Suprapubic skin (tissue), 4 donors: Measurements from ENCODE around the gene GOLT1B. TPM values are rescaled to one million over a fixed set of nuclear protein-coding genes. Genes with fewer than 3 reads are reported as not detected.

Source experiments
- DNase-seq, 2 donors: peaks; one replicate each; pipeline ENCODE4 v3.0.0-alpha.2; 2019; ENCODE audit warnings: low spot score in 2 of 2
- H3K27ac ChIP-seq: fragments of 200-600 bp; sonication (generic); one replicate; pipeline ENCODE4 v1.5.1; 2019
- H3K27me3 ChIP-seq: fragments of 200-600 bp; sonication (generic); one replicate; pipeline ENCODE4 v1.5.1; 2019
- H3K36me3 ChIP-seq: fragments of 200-600 bp; sonication (generic); one replicate; pipeline ENCODE4 v1.5.1; 2019
- H3K4me1 ChIP-seq: fragments of 200-600 bp; sonication (generic); one replicate; pipeline ENCODE4 v1.5.1; 2019
- H3K4me3 ChIP-seq: fragments of 200-600 bp; sonication (generic); one replicate; pipeline ENCODE4 v1.5.1; 2019; ENCODE audit warnings: mild to moderate bottlenecking
- H3K9me3 ChIP-seq: fragments of 200-600 bp; sonication (generic); one replicate; pipeline ENCODE4 v1.5.1; 2019
- CTCF ChIP-seq, 2 donors: fragments of 200-600 bp in 1 of 2; fragments of 450-650 bp in 1 of 2; sonication (generic) in 1 of 2; IDR thresholded peaks; one replicate each; pipeline ENCODE4 v1.5.1; 2016 to 2019; ENCODE audit warnings: antibody characterized with exemption in 2 of 2, mild to moderate bottlenecking in 1 of 2, moderate library complexity in 1 of 2
- EP300 ChIP-seq: sonication (generic); formaldehyde crosslinking; IDR thresholded peaks from one replicate; pipeline ENCODE4 v1.6.1; 2017; ENCODE audit warnings: antibody characterized with exemption
- POLR2A ChIP-seq, 2 donors: fragments of 450-650 bp; IDR thresholded peaks; one replicate each; pipeline ENCODE4 v1.6.1; 2017; ENCODE audit warnings: antibody characterized with exemption in 2 of 2, mild to moderate bottlenecking in 2 of 2, moderate library complexity in 2 of 2
- POLR2AphosphoS5 ChIP-seq, 3 donors: sonication (generic); formaldehyde crosslinking; IDR thresholded peaks; one replicate each; pipeline ENCODE4 v1.6.1; 2017; ENCODE audit warnings: antibody characterized with exemption in 3 of 3
- WGBS: methylation state at CpG from one replicate; pipeline ENCODE4 v1.1.5; 2018; 5-methylcytosine and 5-hydroxymethylcytosine counted together
- total RNA-seq, 4 donors: library from RNA; depleted of rRNA; stranded (reverse); fragments of >200 nt; gene quantifications; one replicate each; pipeline ENCODE4 v1.1.0, GENCODE V29; 2016

The GOLT1B gene
- total RNA-seq, 4 donors from 2014 or later = 14.9 to 23.2 (median 18.6) TPM

- H3K9me3 ChIP-seq = no peaks in the 10 kb centered on the region
- H3K36me3 ChIP-seq = no peaks in the 10 kb centered on the region
- H3K27ac ChIP-seq = no peak overlapping the region
- TF ChIP-seq EP300 (no peak), POLR2AphosphoS5 (IDR thresholded peaks at IDR 0.05) (no peak), CTCF (IDR thresholded peaks at IDR 0.05) (no peak), POLR2A (IDR thresholded peaks at IDR 0.05) (no peak)
- H3K4me3 ChIP-seq = no peak overlapping the region
- WGBS = 55% methylated on average over 2 of the region's 2 CpGs
- no peak for DNase-seq
- H3K27me3 ChIP-seq = no peaks in the 10 kb centered on the region
- no peaks in the 10 kb centered on the region for H3K4me1 ChIP-seq
Measured at GRCh38 chr12:21561158-21561557, 59.6 kb downstream of the GOLT1B start.

- no peak for DNase-seq
- H3K4me1 ChIP-seq = no peaks in the 10 kb centered on the region
Measured at GRCh38 chr12:21562859-21563258, 61.3 kb downstream of the GOLT1B start.

GRCh38 chr12:21566223-21566906, 64.8 kb downstream of the GOLT1B start:
- H3K27me3 ChIP-seq = no peaks in the 10 kb centered on the region
- H3K27ac ChIP-seq = no peak overlapping the region

More at GRCh38 chr12:21562859-21563258, 61.3 kb downstream of the GOLT1B start:
- Histone ChIP-seq H3K9me3 (no peaks in the 10 kb centered on the region), H3K27ac (no peak overlapping the region), H3K27me3 (no peaks in the 10 kb centered on the region), H3K36me3 (no peaks in the 10 kb centered on the region), H3K4me3 (no peak overlapping the region)
- TF ChIP-seq CTCF (IDR thresholded peaks at IDR 0.05) (no peak), POLR2AphosphoS5 (IDR thresholded peaks at IDR 0.05) (no peak), POLR2A (IDR thresholded peaks at IDR 0.05) (no peak), EP300 (no peak)
- 83% methylated on average over 2 of the region's 2 CpGs for WGBS

GRCh38 chr12:21566907-21567394, 65.4 kb downstream of the GOLT1B start:
- H3K9me3 ChIP-seq = no peaks in the 10 kb centered on the region
- no peaks in the 10 kb centered on the region for H3K36me3 ChIP-seq
- no peak overlapping the region for H3K27ac ChIP-seq
- TF ChIP-seq CTCF (IDR thresholded peaks at IDR 0.05) (no peak), POLR2A (IDR thresholded peaks at IDR 0.05) (no peak), EP300 (no peak), POLR2AphosphoS5 (IDR thresholded peaks at IDR 0.05) (no peak)
- 77% methylated on average over 3 of the region's 3 CpGs for WGBS
- H3K4me1 ChIP-seq = no peaks in the 10 kb centered on the region
- H3K27me3 ChIP-seq = no peaks in the 10 kb centered on the region
- no peak for DNase-seq
- H3K4me3 ChIP-seq = no peak overlapping the region

More at GRCh38 chr12:21566223-21566906, 64.8 kb downstream of the GOLT1B start:
- H3K36me3 ChIP-seq = no peaks in the 10 kb centered on the region
- DNase-seq = no peak
- TF ChIP-seq CTCF (IDR thresholded peaks at IDR 0.05) = no peak
- TF ChIP-seq EP300 = no peak
- no peak for TF ChIP-seq POLR2AphosphoS5 (IDR thresholded peaks at IDR 0.05)
- TF ChIP-seq POLR2A (IDR thresholded peaks at IDR 0.05) = no peak
- H3K4me1 ChIP-seq = no peaks in the 10 kb centered on the region
- H3K9me3 ChIP-seq = no peaks in the 10 kb centered on the region
- 86% methylated on average over 5 of the region's 5 CpGs for WGBS
- no peak overlapping the region for H3K4me3 ChIP-seq

Other genes starting within 250 kb of the GOLT1B start
- not detected for gene SLCO1A2, start 166.9 kb upstream of the GOLT1B start, total RNA-seq
- not detected for gene IAPP, start 128.9 kb upstream of the GOLT1B start, total RNA-seq
- gene PYROXD1, start 64.1 kb upstream of the GOLT1B start, total RNA-seq = 10 to 100 TPM; 15.6 to 42.0 (median 24.0) TPM
- gene RECQL, start 154 bp upstream of the GOLT1B start, total RNA-seq = 10 to 100 TPM; 18.4 to 25.8 (median 21.7) TPM
- gene SPX, start 24.5 kb downstream of the GOLT1B start, total RNA-seq = under 1 TPM in 1 of 4 donors, not detected in 3; 0.21 TPM
- gene GYS2, start 103.1 kb downstream of the GOLT1B start, total RNA-seq = under 1 TPM in 1 of 4 donors, not detected in 3; 0.32 TPM
- gene LDHB, start 156.1 kb downstream of the GOLT1B start, total RNA-seq = 10 to 100 TPM; 49.9 to 79.9 (median 71.2) TPM